B cell (primary cell): Measurements from ENCODE around the gene TENT4A. TPM values are rescaled to one million over a fixed set of nuclear protein-coding genes. Genes with fewer than 3 reads are reported as not detected.

Source experiments
- ATAC-seq: fragments of 200-7000 bp; cut with Tn5 transposase; one replicate; pipeline ENCODE4 v1.10.0; 2021; ENCODE audit warnings: low read depth, mild to moderate bottlenecking, moderate number of reproducible peaks, moderate library complexity
- CTCF ChIA-PET: fragments of 350-600 bp; sonication (Branson Sonifier 250); formaldehyde crosslinking; loops from one replicate; lab custom pipeline; 2021; ENCODE audit warnings: antibody characterized with exemption, inconsistent platforms; lab: Charles Lee
- POLR2A ChIA-PET: fragments of 350-600 bp; sonication (Branson Sonifier 250); formaldehyde crosslinking; loops from one replicate; lab custom pipeline; 2021; ENCODE audit warnings: antibody characterized with exemption; lab: Charles Lee
- DNase-seq: peaks from one replicate; pipeline ENCODE4 v3.0.0; 2013
- H2AFZ ChIP-seq: 2 replicates; pipeline ENCODE4 v1.6.1; 2012; ENCODE audit warnings: mild to moderate bottlenecking, low read depth, low read length; ENCODE audit not compliant: insufficient read depth, poor library complexity, severe bottlenecking
- H3K27ac ChIP-seq, 2 donors: 1 replicate in 1 of 2; 2 replicates in 1 of 2; pipeline ENCODE4 v1.5.1; 2012 to 2013; ENCODE audit warnings: low read length in 2 of 2, mild to moderate bottlenecking in 2 of 2, moderate library complexity in 1 of 2
- H3K27me3 ChIP-seq, 4 experiments: fragments of 200-600 bp in 1 of 4; sonication (generic) in 1 of 4; replicated peaks in 1 of 4; 1 replicate in 2 of 4; 2 replicates in 2 of 4; pipeline versions ENCODE4 v1.6.1 to v1.7.0; 2013 to 2016; ENCODE audit warnings: low read length in 3 of 4, mild to moderate bottlenecking in 2 of 4, mixed read lengths in 1 of 4, moderate library complexity in 1 of 4; ENCODE audit not compliant: insufficient read depth in 4 of 4, control insufficient read depth in 3 of 4; ENCODE audit errors: control extremely low read depth in 1 of 4
- H3K36me3 ChIP-seq, 2 experiments: replicated peaks in 1 of 2; 1 replicate in 1 of 2; 2 replicates in 1 of 2; pipeline versions ENCODE4 v1.6.1 to v1.7.1; 2013; ENCODE audit warnings: low read length in 1 of 2; ENCODE audit not compliant: insufficient read depth in 2 of 2, control insufficient read depth in 1 of 2; ENCODE audit errors: control extremely low read depth in 1 of 2, extremely low read depth in 1 of 2
- H3K4me1 ChIP-seq, 2 donors: fragments of 200-600 bp in 1 of 2; sonication (generic) in 1 of 2; 1 replicate in 1 of 2; 2 replicates in 1 of 2; pipeline versions ENCODE4 v1.5.1 to v1.6.1; 2013 to 2017; ENCODE audit warnings: low read length in 2 of 2; ENCODE audit not compliant: control insufficient read depth in 2 of 2, insufficient read depth in 2 of 2
- H3K4me2 ChIP-seq: replicated peaks from 2 replicates; pipeline ENCODE3; 2012; ENCODE audit warnings: mild to moderate bottlenecking, low read depth, low read length; ENCODE audit not compliant: poor library complexity, severe bottlenecking
- H3K4me3 ChIP-seq, 5 experiments: fragments of 200-600 bp in 1 of 5; sonication (generic) in 1 of 5; 1 replicate in 3 of 5; 2 replicates in 2 of 5; pipeline versions ENCODE4 v1.5.1 to v1.7.0; 2011 to 2016; ENCODE audit warnings: low read length in 4 of 5, mild to moderate bottlenecking in 4 of 5, low read depth in 2 of 5, control low read depth in 1 of 5, moderate library complexity in 1 of 5; ENCODE audit not compliant: insufficient read depth in 1 of 5; ENCODE audit errors: control extremely low read depth in 1 of 5, extremely low read depth in 1 of 5
- H3K79me2 ChIP-seq: fragments of 200-600 bp; sonication (generic); one replicate; pipeline ENCODE4 v1.6.0; 2016; ENCODE audit warnings: low read length; ENCODE audit not compliant: control insufficient read depth, insufficient read depth
- H3K9ac ChIP-seq: fragments of 200-600 bp; sonication (generic); 2 replicates; pipeline ENCODE4 v1.6.1; 2017; ENCODE audit warnings: mild to moderate bottlenecking, low read length, moderate library complexity
- H3K9me3 ChIP-seq, 3 donors: one replicate each; pipeline versions ENCODE4 v1.6.1 to v1.7.1; 2013; ENCODE audit warnings: low read length in 2 of 3; ENCODE audit not compliant: control insufficient read depth in 2 of 3, insufficient read depth in 1 of 3; ENCODE audit errors: control extremely low read depth in 1 of 3
- H4K20me1 ChIP-seq: 2 replicates; pipeline ENCODE4 v1.6.0; 2012; ENCODE audit warnings: mild to moderate bottlenecking, low read length; ENCODE audit not compliant: insufficient read depth, control insufficient read depth, poor library complexity, severe bottlenecking
- H3K27ac Mint-ChIP-seq: one replicate; pipeline ENCODE4 v1.8.0; 2021; ENCODE audit warnings: mixed read lengths
- H3K27me3 Mint-ChIP-seq: one replicate; pipeline ENCODE4 v1.8.0; 2021; ENCODE audit warnings: mixed read lengths
- H3K4me1 Mint-ChIP-seq: one replicate; pipeline ENCODE4 v1.8.0; 2021; ENCODE audit warnings: mixed read lengths
- H3K4me3 Mint-ChIP-seq: one replicate; pipeline ENCODE4 v1.8.0; 2021; ENCODE audit warnings: mixed read lengths
- H3K9me3 Mint-ChIP-seq: one replicate; pipeline ENCODE4 v1.8.0; 2022; ENCODE audit warnings: mixed read lengths; ENCODE audit not compliant: insufficient read depth
- CTCF ChIP-seq: fragments of 200-600 bp; IDR thresholded peaks from one replicate; pipeline ENCODE4 v1.8.0; 2022; ENCODE audit warnings: antibody characterized with exemption, mild to moderate bottlenecking
- EZH2 ChIP-seq: IDR thresholded peaks from 2 replicates; pipeline ENCODE4 v1.6.1; 2012; ENCODE audit warnings: borderline replicate concordance, low read depth, mild to moderate bottlenecking, moderate library complexity, low read length; ENCODE audit not compliant: insufficient read depth, poor library complexity, severe bottlenecking
- WGBS: methylation state at CpG from one replicate; pipeline ENCODE4 v1.1.5; 2013; ENCODE audit warnings: missing lambda C conversion rate; ENCODE audit not compliant: insufficient coverage; 5-methylcytosine and 5-hydroxymethylcytosine counted together
- intact Hi-C: fragments of 100-400 bp; cut with micrococcal nuclease; formaldehyde crosslinking; loops from one replicate; pipeline ENCODE4 v1.10.0; 2022
- polyA plus RNA-seq: library from polyadenylated mRNA; depleted of rRNA; stranded (reverse); fragments of >200 nt; gene quantifications from 2 replicates; pipeline ENCODE4 v1.2.3, GENCODE V29; 2012
- total RNA-seq, 2 donors: library from RNA; stranded (reverse); fragments of 120-200 nt in 1 of 2; gene quantifications; 1 replicate in 1 of 2; 2 replicates in 1 of 2; pipeline versions ENCODE4 v1.2.3 to v1.2.4, GENCODE V29; 2013 to 2022

The TENT4A gene
- total and polyA plus RNA-seq, 2 donors (not counting 1 experiment from before 2014, with no cell fraction given) = 18.5 to 63.6 TPM

DNA sequence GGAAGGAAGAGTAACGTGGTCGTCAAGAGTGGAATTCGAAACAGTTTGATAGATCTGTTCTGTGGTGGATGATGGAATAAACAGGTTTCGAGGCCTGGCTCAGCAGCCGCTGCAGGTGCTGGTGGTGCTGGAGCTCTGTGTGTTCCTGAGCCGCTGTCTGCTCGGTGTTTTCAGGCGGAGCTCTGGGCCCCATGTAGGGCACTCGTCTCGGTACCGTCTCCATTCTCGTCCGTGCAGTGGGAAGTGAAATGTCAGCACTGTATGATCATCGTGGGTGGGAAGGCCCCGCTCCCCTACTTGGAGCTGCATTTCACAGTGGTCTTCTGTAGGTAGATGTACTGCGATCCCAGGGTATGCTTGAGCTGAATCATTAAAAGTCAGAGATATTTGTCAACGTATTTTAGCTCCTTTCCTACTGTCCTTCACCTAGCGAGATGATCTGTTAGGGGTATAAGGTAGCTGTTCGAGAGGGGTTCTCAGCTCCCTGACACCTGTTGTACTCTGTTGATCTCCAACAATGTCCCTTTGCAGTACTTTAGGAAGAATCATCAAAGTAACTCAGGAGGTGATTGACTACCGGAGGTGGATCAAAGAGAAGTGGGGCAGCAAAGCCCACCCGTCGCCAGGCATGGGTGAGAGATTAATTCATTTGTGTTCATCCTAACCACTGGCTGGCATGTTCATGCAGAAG, 35.9 kb downstream of the TENT4A start:
- Histone ChIP-seq H3K4me2 (no peak overlapping the region), H3K79me2 (peaks cover 29% of the 10 kb centered on the region), H3K27ac (no peak overlapping the region), H4K20me1 (peaks cover 33% of the 10 kb centered on the region), H3K9me3 (no peaks in the 10 kb centered on the region), H3K4me1 (no peaks in the 10 kb centered on the region), H3K27me3 (no peaks in the 10 kb centered on the region), H3K4me3 (no peak overlapping the region), H3K9ac (no peak overlapping the region), H3K36me3 (peaks cover 4 to 68% of the 10 kb centered on the region in 2 experiments), H2AFZ (no peak overlapping the region)
- no peaks in the 10 kb centered on the region for H3K9me3 Mint-ChIP-seq
- ATAC-seq = no peak
- H3K27ac Mint-ChIP-seq = no peak overlapping the region
- intact Hi-C loops = loop anchor here (10.0 kb wide), 1 partner anchor 374 kb away; the partner anchor contains the start of gene MED10
- TF ChIP-seq CTCF = no peak
- TF ChIP-seq EZH2 = no peak
- no peak overlapping the region for H3K4me3 Mint-ChIP-seq
- ChIA-PET CTCF (interaction anchor here (1.0 kb wide), 1 partner anchor 17 kb away, joined by 3 read pairs; no protein-coding TSS in a partner anchor), POLR2A (no interaction called here)
- 98% methylated on average over 17 of the region's 22 CpGs for WGBS
- no peak for DNase-seq
- no peaks in the 10 kb centered on the region for H3K27me3 Mint-ChIP-seq
- peaks cover 6% of the 10 kb centered on the region for H3K4me1 Mint-ChIP-seq

DNA sequence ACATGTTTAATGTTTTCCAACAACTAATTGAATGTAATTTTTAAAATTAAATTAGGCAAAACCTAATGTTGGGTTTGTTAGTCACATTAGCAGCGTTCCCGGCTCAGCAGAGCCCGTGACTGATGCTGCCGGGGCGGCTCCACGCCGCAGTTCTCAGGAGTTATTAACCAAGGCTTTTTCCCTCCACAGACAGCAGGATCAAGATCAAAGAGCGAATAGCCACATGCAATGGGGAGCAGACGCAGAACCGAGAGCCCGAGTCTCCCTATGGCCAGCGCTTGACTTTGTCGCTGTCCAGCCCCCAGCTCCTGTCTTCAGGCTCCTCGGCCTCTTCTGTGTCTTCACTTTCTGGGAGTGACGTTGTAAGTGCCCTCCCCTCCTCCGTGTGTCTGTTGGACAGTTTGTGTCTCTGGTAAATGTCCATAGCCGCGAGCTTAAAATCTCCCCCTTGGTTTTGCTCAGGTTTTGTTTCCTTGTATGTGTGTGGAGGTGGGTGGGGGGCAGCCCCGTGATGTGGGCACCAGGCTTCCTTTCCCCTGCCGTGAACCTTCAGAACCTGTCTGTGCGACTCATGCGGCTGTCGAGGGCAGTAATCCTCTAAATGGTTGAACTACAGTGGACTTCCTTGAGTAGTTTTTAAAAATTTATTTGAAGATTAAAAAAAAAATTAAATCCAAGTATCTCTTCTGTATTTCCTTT, 37.1 kb downstream of the TENT4A start:
- no peak for DNase-seq

More for the DNA sequence above, 37.1 kb downstream of the TENT4A start:
- H2AFZ ChIP-seq = no peak overlapping the region
- intact Hi-C loops = no loop called here
- WGBS = 97% methylated on average over 15 of the region's 23 CpGs
- no peaks in the 10 kb centered on the region for H3K27me3 Mint-ChIP-seq
- no peak overlapping the region for H3K27ac Mint-ChIP-seq
- H3K36me3 ChIP-seq = peaks cover 4 to 72% of the 10 kb centered on the region in 2 experiments
- H3K27me3 ChIP-seq = no peaks in the 10 kb centered on the region
- TF ChIP-seq CTCF = no peak
- no peak for TF ChIP-seq EZH2
- no peak for ATAC-seq
- H3K9ac ChIP-seq = no peak overlapping the region
- H3K79me2 ChIP-seq = peaks cover 29% of the 10 kb centered on the region
- no peak overlapping the region for H3K4me3 Mint-ChIP-seq
- peaks cover 4% of the 10 kb centered on the region for H3K4me1 Mint-ChIP-seq
- no peak overlapping the region for H3K27ac ChIP-seq
- no peaks in the 10 kb centered on the region for H3K4me1 ChIP-seq
- H3K9me3 Mint-ChIP-seq = no peaks in the 10 kb centered on the region
- H3K4me3 ChIP-seq = no peak overlapping the region
- H3K4me2 ChIP-seq = no peak overlapping the region
- CTCF ChIA-PET = interaction anchor here (1.0 kb wide), 1 partner anchor 16 kb away, joined by 3 read pairs; no protein-coding TSS in a partner anchor
- no peaks in the 10 kb centered on the region for H3K9me3 ChIP-seq
- POLR2A ChIA-PET = no interaction called here
- H4K20me1 ChIP-seq = peaks cover 33% of the 10 kb centered on the region
